ENCODE data around the gene KRCC1. TPM values are rescaled to one million over a fixed set of nuclear protein-coding genes. Genes with fewer than 3 reads are reported as not detected.
"Not testable (repeated sequence)": the region's sequence is repeated elsewhere in the genome, so short reads cannot be mapped to it uniquely, and the experiment has no call there.

Gene KRCC1
- total and polyA plus RNA-seq, 12 donors: 18.5 to 27.0 (median 22.0) TPM

DNA sequence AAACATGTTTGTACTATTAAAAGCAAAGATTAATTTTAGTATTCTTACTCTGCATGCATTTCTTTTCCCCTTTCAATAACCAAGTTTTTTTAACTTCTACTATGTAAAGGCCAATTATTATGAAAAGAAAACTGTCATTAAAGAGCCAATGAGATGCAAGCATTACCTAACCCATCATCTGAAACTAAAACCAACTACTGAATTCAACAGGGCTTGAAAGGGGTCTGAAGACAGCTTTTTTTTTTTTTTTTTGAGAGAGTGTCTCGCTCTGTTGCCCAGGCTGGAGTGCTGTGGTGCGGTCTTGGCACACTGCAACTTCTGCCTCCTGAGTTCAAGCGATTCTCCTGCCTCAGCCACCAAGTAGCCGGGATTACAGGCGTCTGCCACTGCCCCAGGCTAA is 69.7 kb downstream of the KRCC1 start:
- 73 to 74% methylated on average over 5 of the region's 5 CpGs for WGBS, 2 donors
- intact Hi-C loops (cut with DNase I); DNase-seq; H3K4me1 ChIP-seq; ATAC-seq; H3K4me3 ChIP-seq; H3K27me3 ChIP-seq; H3K36me3 ChIP-seq; H3K9me3 ChIP-seq; H3K27ac ChIP-seq: not testable (repeated sequence)

DNA sequence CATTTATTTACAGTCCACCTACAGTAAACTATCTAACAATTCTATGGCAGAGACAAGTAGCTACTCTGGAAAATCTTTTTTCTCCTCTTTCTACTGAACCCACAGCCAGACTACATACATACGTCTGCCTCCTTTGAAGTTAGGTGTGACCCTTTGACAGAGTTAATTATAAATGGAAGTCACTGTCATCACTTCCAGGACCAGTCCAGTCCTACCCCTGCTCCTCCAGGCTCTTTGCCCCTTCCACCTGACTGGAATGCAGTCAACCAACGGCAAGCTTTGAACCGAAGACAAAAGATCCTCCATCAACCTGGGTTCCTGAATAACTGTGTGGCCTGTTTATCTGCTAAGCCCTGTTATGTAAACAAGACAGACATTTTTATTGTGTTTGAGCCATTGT is 74.4 kb downstream of the KRCC1 start:
- H3K36me3 ChIP-seq; H3K9me3 ChIP-seq; ATAC-seq; intact Hi-C loops (cut with DNase I); H3K4me1 ChIP-seq; H3K27me3 ChIP-seq; H3K4me3 ChIP-seq; DNase-seq; H3K27ac ChIP-seq: not testable (repeated sequence)
- no CpG with 5 or more reads among the region's 3 CpGs for WGBS, 2 donors

Small RNA genes within 50 kb of the gene (microRNA-seq; reads per million reads assigned to microRNA genes)
- gene MIR4780: 0 reads per million in 2 donors

Other genes starting within 250 kb of the KRCC1 start
- gene RGPD2, start 230.0 kb downstream of the KRCC1 start, total RNA-seq: 1 to 10 TPM in 5 of 10 donors, under 1 TPM in 1, not detected in 4; 0.21 to 3.9 (median 1.5) TPM
- gene RGPD2, start 230.0 kb downstream of the KRCC1 start, polyA plus RNA-seq: 1 to 10 TPM in 1 of 2 donors, under 1 TPM in 1; 0.94 to 1.9 TPM
- gene RNU2-63P, start 39.2 kb downstream of the KRCC1 start, total RNA-seq: 1 to 10 TPM in 2 of 10 donors, not detected in 8; 4.0 to 7.0 TPM
- gene RNU2-63P, start 39.2 kb downstream of the KRCC1 start, polyA plus RNA-seq: not detected
- gene SMYD1, start 12.0 kb upstream of the KRCC1 start, total RNA-seq: 100 to 1,000 TPM; 287 to 534 (median 395) TPM
- 10 to 100 TPM; 78.7 to 94.0 TPM for gene SMYD1, start 12.0 kb upstream of the KRCC1 start, polyA plus RNA-seq
- gene FABP1, start 72.3 kb upstream of the KRCC1 start, total RNA-seq: not detected
- gene FABP1, start 72.3 kb upstream of the KRCC1 start, polyA plus RNA-seq: 1 to 10 TPM in 1 of 2 donors, under 1 TPM in 1; 0.14 to 1.1 TPM
- 10 to 100 TPM in 8 of 10 donors, 1 to 10 TPM in 2; 4.2 to 29.7 (median 16.8) TPM for gene THNSL2, start 114.6 kb upstream of the KRCC1 start, total RNA-seq
- 10 to 100 TPM in 1 of 2 donors, 1 to 10 TPM in 1; 9.8 to 23.3 TPM for gene THNSL2, start 114.6 kb upstream of the KRCC1 start, polyA plus RNA-seq